ENCODE data around the gene ADA. TPM values are rescaled to one million over a fixed set of nuclear protein-coding genes. Genes with fewer than 3 reads are reported as not detected.

Gene ADA
- total RNA-seq, 6 donors from 2014 or later, result 5.0 to 9.4 (median 7.2) TPM

DNA sequence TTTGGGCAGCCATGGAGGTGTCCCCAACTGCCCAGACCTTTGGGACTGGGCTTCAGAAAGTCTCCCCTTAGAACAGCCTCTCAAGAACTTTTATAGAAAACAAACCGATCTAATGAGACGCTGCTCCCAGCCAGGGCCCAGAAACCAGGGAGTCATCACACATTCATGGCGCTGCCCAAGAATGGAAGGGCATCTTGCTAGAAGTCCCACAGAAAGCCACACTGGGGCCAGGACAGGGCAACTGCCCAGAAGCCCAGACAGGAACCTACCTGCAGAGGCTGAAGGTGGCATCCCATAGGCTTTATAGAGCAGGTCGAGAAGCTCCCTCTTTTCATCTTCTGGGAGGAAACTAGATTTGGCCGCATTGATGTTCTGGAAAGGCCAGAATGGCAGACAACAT is 31.5 kb downstream of the ADA start:
- DNase-seq, result no peak
- H3K27me3 ChIP-seq, result no peaks in the 10 kb centered on the region
- TF ChIP-seq EP300 (IDR thresholded peaks at IDR 0.05), result no peak
- no peak for TF ChIP-seq POLR2AphosphoS5 (IDR thresholded peaks at IDR 0.05)
- TF ChIP-seq, protein P1, sequence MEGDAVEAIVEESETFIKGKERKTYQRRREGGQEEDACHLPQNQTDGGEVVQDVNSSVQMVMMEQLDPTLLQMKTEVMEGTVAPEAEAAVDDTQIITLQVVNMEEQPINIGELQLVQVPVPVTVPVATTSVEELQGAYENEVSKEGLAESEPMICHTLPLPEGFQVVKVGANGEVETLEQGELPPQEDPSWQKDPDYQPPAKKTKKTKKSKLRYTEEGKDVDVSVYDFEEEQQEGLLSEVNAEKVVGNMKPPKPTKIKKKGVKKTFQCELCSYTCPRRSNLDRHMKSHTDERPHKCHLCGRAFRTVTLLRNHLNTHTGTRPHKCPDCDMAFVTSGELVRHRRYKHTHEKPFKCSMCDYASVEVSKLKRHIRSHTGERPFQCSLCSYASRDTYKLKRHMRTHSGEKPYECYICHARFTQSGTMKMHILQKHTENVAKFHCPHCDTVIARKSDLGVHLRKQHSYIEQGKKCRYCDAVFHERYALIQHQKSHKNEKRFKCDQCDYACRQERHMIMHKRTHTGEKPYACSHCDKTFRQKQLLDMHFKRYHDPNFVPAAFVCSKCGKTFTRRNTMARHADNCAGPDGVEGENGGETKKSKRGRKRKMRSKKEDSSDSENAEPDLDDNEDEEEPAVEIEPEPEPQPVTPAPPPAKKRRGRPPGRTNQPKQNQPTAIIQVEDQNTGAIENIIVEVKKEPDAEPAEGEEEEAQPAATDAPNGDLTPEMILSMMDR (IDR thresholded peaks at IDR 0.05), result no peak
- TF ChIP-seq POLR2A (IDR thresholded peaks at IDR 0.05), result no peak
- WGBS, 2 donors, result 95 to 98% methylated on average over 4 to 5 of the region's 5 CpGs
- no peak overlapping the region for H3K27ac ChIP-seq
- H3K4me3 ChIP-seq, result no peak overlapping the region
- H3K36me3 ChIP-seq, result peaks cover 0 to 82% (median 29%) of the 10 kb centered on the region in 4 donors
- peaks cover 0 to 7% (median 3%) of the 10 kb centered on the region in 4 donors for H3K9me3 ChIP-seq
- no peak for ATAC-seq (ENCODE audit: low FRiP score in 2 of 2)
- H3K4me1 ChIP-seq, result peaks cover 18 to 24% (median 21%) of the 10 kb centered on the region in 4 donors

DNA sequence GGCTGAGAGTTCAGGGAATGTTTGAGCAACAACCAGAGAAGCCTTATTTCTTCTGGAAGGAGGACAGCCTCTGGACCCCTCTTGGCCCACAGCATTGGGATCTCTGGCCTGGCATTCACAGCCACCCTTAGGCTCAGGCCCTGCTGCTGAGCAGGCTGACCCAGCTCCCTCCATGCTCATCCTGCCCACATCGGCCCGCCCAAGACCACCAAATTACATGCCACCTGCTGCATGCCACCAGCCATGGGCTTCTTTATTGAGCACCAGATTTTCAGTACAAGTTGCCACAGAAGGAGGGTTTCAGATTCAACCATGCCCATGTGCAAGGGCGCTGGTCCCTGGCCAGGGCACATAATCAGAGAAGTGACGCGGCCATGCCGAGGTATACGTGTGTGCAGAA is 32.2 kb downstream of the ADA start:
- no peak for TF ChIP-seq EP300 (IDR thresholded peaks at IDR 0.05)
- TF ChIP-seq POLR2A (IDR thresholded peaks at IDR 0.05), result no peak
- TF ChIP-seq POLR2AphosphoS5 (IDR thresholded peaks at IDR 0.05), result no peak
- TF ChIP-seq, protein P1 (IDR thresholded peaks at IDR 0.05), result no peak
- 97 to 99% methylated on average over 5 to 7 of the region's 7 CpGs for WGBS, 2 donors

DNA sequence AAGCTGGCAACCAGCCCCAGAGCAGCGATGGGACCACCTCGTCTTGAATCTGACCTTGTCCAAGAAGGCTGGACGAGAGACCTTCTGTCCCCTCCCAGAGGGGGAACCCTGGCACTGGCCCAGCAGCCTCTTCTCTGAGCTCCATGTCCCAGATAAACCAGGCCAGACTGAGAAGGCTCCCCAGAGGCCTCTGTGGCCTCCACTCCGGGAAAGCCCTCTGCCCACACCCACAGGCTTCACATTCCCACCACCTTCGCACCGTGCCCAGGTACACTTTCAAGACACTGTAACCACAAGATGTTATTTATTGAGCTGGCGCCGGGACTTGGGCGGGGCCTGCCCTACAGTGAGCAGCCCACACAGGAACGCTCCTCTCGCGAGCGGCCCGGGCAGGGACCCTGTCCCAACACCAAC is 33.2 kb downstream of the ADA start:
- H3K36me3 ChIP-seq, result peaks cover 0 to 92% (median 35%) of the 10 kb centered on the region in 4 donors
- H3K4me3 ChIP-seq, result no peak overlapping the region
- H3K27me3 ChIP-seq, result no peaks in the 10 kb centered on the region
- TF ChIP-seq, protein P1 (IDR thresholded peaks at IDR 0.05), result no peak
- no peak for TF ChIP-seq POLR2AphosphoS5 (IDR thresholded peaks at IDR 0.05)
- no peak for TF ChIP-seq EP300 (IDR thresholded peaks at IDR 0.05)
- TF ChIP-seq POLR2A (IDR thresholded peaks at IDR 0.05), result no peak
- H3K4me1 ChIP-seq, result peaks cover 22 to 31% (median 26%) of the 10 kb centered on the region in 4 donors
- peak overlapping the region in 2 of 4 donors; percentile 17 to 36 for H3K27ac ChIP-seq
- ATAC-seq (ENCODE audit: low FRiP score in 2 of 2) (no peak), DNase-seq (peak in 1 of 2 donors; percentile 34)
- WGBS, 2 donors, result 54 to 66% methylated on average over 11 to 14 of the region's 14 CpGs
- peaks cover 0 to 7% (median 3%) of the 10 kb centered on the region in 4 donors for H3K9me3 ChIP-seq

More for the DNA sequence above, 32.2 kb downstream of the ADA start:
- ATAC-seq (ENCODE audit: low FRiP score in 2 of 2), result no peak
- no peak for DNase-seq
- Histone ChIP-seq H3K36me3 (peaks cover 0 to 87% (median 35%) of the 10 kb centered on the region in 4 donors), H3K27ac (no peak overlapping the region), H3K4me3 (no peak overlapping the region), H3K27me3 (no peaks in the 10 kb centered on the region), H3K9me3 (peaks cover 0 to 7% (median 3%) of the 10 kb centered on the region in 4 donors), H3K4me1 (peaks cover 22 to 31% (median 26%) of the 10 kb centered on the region in 4 donors)

DNA sequence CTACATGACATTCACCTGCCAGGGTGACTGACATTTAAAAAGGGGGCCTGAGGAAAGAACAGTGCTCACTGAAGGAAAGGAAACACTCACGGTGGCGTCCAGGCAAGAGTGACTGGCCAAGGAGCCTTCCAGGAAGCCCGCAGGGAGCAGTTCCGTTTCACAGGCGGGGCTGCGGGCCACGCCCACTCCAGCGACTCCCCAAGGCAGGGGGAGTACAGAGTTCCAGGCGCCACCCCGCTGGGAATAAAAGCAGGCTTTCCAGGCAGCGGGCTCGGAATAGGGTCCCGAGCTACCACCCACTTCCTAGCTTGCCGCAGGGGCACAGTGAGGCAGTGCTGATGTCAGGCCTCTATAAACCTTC is 34.9 kb downstream of the ADA start:
- Histone ChIP-seq H3K4me1 (peaks cover 22 to 31% (median 26%) of the 10 kb centered on the region in 4 donors), H3K4me3 (no peak overlapping the region), H3K27ac (peak overlapping the region; percentile 63 to 85 (median 68)), H3K36me3 (peaks cover 0 to 82% (median 33%) of the 10 kb centered on the region in 4 donors), H3K9me3 (no peaks in the 10 kb centered on the region), H3K27me3 (no peaks in the 10 kb centered on the region)
- ATAC-seq (ENCODE audit: low FRiP score in 2 of 2), result no peak
- 60 to 72% methylated on average over 14 of the region's 14 CpGs for WGBS, 2 donors
- TF ChIP-seq POLR2AphosphoS5 (IDR thresholded peaks at IDR 0.05), result peak; percentile 26 to 64
- TF ChIP-seq, protein P1 (IDR thresholded peaks at IDR 0.05), result no peak
- no peak for TF ChIP-seq POLR2A (IDR thresholded peaks at IDR 0.05)
- TF ChIP-seq EP300 (IDR thresholded peaks at IDR 0.05), result peak in 1 of 4 donors; percentile 51
- DNase-seq, result peak in 1 of 2 donors; percentile 85
